ENCODE data around the gene ATP2A2.
"Not testable (repeated sequence)": the region's sequence is repeated elsewhere in the genome, so short reads cannot be mapped to it uniquely, and the experiment has no call there.

The ATP2A2 gene

GRCh38 chr12:110280779-110281548 is at the start of gene ATP2A2:
Gene ATP2A2, plus strand, starts transcription at chr12:110281247. Its CDS starts 543 bp downstream, at chr12:110281790.
- peak; percentile 87 for DNase-seq

- no peak for DNase-seq
Observed at GRCh38 chr12:110233212-110233903, 47.7 kb upstream of the ATP2A2 start.

GRCh38 chr12:110234331-110234751 is 46.7 kb upstream of the ATP2A2 start:
- DNase-seq: no peak

GRCh38 chr12:110234755-110235154 is 46.3 kb upstream of the ATP2A2 start:
- no peak for DNase-seq

GRCh38 chr12:110235383-110235782 is 45.7 kb upstream of the ATP2A2 start:
- no peak for DNase-seq

- no peak for DNase-seq
Observed at GRCh38 chr12:110243227-110243626, 37.8 kb upstream of the ATP2A2 start.

- no peak for DNase-seq
Observed at GRCh38 chr12:110244372-110244771, 36.7 kb upstream of the ATP2A2 start.

GRCh38 chr12:110244829-110245228 is 36.2 kb upstream of the ATP2A2 start:
- no peak for DNase-seq

- peak; percentile 25 for DNase-seq
Observed at GRCh38 chr12:110245369-110245772, 35.7 kb upstream of the ATP2A2 start.

GRCh38 chr12:110246636-110247339 is 34.3 kb upstream of the ATP2A2 start:
- DNase-seq: no peak

- DNase-seq: no peak
Observed at GRCh38 chr12:110247340-110248095, 33.5 kb upstream of the ATP2A2 start.

- DNase-seq: no peak
Observed at GRCh38 chr12:110248096-110248447, 33.0 kb upstream of the ATP2A2 start.

- no peak for DNase-seq
Observed at GRCh38 chr12:110249105-110249504, 31.9 kb upstream of the ATP2A2 start.

GRCh38 chr12:110249716-110250225 is 31.3 kb upstream of the ATP2A2 start:
- DNase-seq: no peak

- DNase-seq: no peak
Observed at GRCh38 chr12:110251381-110251780, 29.7 kb upstream of the ATP2A2 start.

GRCh38 chr12:110252716-110253115 is 28.3 kb upstream of the ATP2A2 start:
- no peak for DNase-seq

GRCh38 chr12:110253176-110253575 is 27.9 kb upstream of the ATP2A2 start:
- no peak for DNase-seq

GRCh38 chr12:110254971-110255540 is 26.0 kb upstream of the ATP2A2 start:
- no peak for DNase-seq

- DNase-seq: not testable (repeated sequence)
Observed at GRCh38 chr12:110255890-110256456, 25.1 kb upstream of the ATP2A2 start.

GRCh38 chr12:110256780-110257431 is 24.1 kb upstream of the ATP2A2 start:
- DNase-seq: no peak

GRCh38 chr12:110258466-110258865 is 22.6 kb upstream of the ATP2A2 start:
- DNase-seq: no peak
